CD14-positive monocyte (primary cell): ENCODE measurements around the gene PDZD7. TPM values are rescaled to one million over a fixed set of nuclear protein-coding genes. Genes with fewer than 3 reads are reported as not detected.

Source experiments
- DNase-seq, 3 donors: peaks; one replicate each; pipeline ENCODE4 v3.0.0-alpha.2; 2011 to 2022
- H2AFZ ChIP-seq: 2 replicates; pipeline ENCODE4 v1.6.0; 2012; ENCODE audit warnings: mild to moderate bottlenecking, low read depth, low read length, inconsistent platforms; ENCODE audit not compliant: insufficient read depth, poor library complexity, severe bottlenecking
- H3K27ac ChIP-seq, 2 donors: 1 replicate in 1 of 2; 2 replicates in 1 of 2; pipeline ENCODE4 v1.5.1; 2012 to 2013; ENCODE audit warnings: low read length in 2 of 2, control low read depth in 1 of 2, inconsistent platforms in 1 of 2, low read depth in 1 of 2, mild to moderate bottlenecking in 1 of 2
- H3K27me3 ChIP-seq, 2 donors: one replicate each; pipeline versions ENCODE4 v1.6.0 to v1.6.1; 2011 to 2013; ENCODE audit warnings: low read length in 2 of 2; ENCODE audit not compliant: control insufficient read depth in 2 of 2, insufficient read depth in 2 of 2
- H3K36me3 ChIP-seq, 2 donors: replicated peaks in 1 of 2; 1 replicate in 1 of 2; 2 replicates in 1 of 2; pipeline versions ENCODE4 v1.5.1 to v1.6.1; 2012 to 2013; ENCODE audit warnings: low read length in 2 of 2, control low read depth in 1 of 2, inconsistent platforms in 1 of 2, mild to moderate bottlenecking in 1 of 2; ENCODE audit not compliant: insufficient read depth in 2 of 2, control insufficient read depth in 1 of 2
- H3K4me1 ChIP-seq, 2 donors: 1 replicate in 1 of 2; 2 replicates in 1 of 2; pipeline versions ENCODE4 v1.5.1 to v1.6.1; 2012 to 2013; ENCODE audit warnings: low read length in 2 of 2, control low read depth in 1 of 2, inconsistent platforms in 1 of 2, mild to moderate bottlenecking in 1 of 2, moderate library complexity in 1 of 2; ENCODE audit not compliant: insufficient read depth in 2 of 2, control insufficient read depth in 1 of 2
- H3K4me2 ChIP-seq: replicated peaks from 2 replicates; pipeline ENCODE3; 2012; ENCODE audit warnings: low read length, moderate library complexity, mild to moderate bottlenecking; ENCODE audit not compliant: poor library complexity, severe bottlenecking; ENCODE audit errors: extremely low read depth
- H3K4me3 ChIP-seq, 3 experiments: fragments of 200-600 bp in 1 of 3; sonication (generic) in 1 of 3; replicated peaks in 1 of 3; 1 replicate in 2 of 3; 2 replicates in 1 of 3; pipeline ENCODE4 v1.5.1; 2011 to 2013; ENCODE audit warnings: low read length in 3 of 3, mild to moderate bottlenecking in 3 of 3, control low read depth in 2 of 3, low read depth in 2 of 3, inconsistent platforms in 1 of 3, moderate library complexity in 1 of 3
- H3K79me2 ChIP-seq: 2 replicates; pipeline ENCODE4 v1.6.0; 2012; ENCODE audit warnings: mild to moderate bottlenecking, control low read depth, inconsistent platforms, low read length, moderate library complexity; ENCODE audit not compliant: insufficient read depth
- H3K9ac ChIP-seq: 2 replicates; pipeline ENCODE4 v1.6.0; 2017; ENCODE audit warnings: low read length, mild to moderate bottlenecking; ENCODE audit not compliant: insufficient read depth, poor library complexity, severe bottlenecking
- H3K9me3 ChIP-seq, 2 donors: replicated peaks in 1 of 2; 1 replicate in 1 of 2; 2 replicates in 1 of 2; pipeline versions ENCODE4 v1.5.1 to v1.6.1; 2012 to 2013; ENCODE audit warnings: low read length in 2 of 2, control low read depth in 1 of 2; ENCODE audit not compliant: control insufficient read depth in 1 of 2, insufficient read depth in 1 of 2
- H4K20me1 ChIP-seq: 2 replicates; pipeline ENCODE4 v1.6.0; 2012; ENCODE audit warnings: mild to moderate bottlenecking, low read length, control low read depth, moderate library complexity; ENCODE audit not compliant: insufficient read depth
- H3K27ac Mint-ChIP-seq, 7 donors: one replicate each; pipeline ENCODE4 v1.8.0; 2020; ENCODE audit warnings: mild to moderate bottlenecking in 7 of 7, mixed read lengths in 7 of 7, moderate library complexity in 6 of 7, inconsistent platforms in 2 of 7
- H3K27me3 Mint-ChIP-seq, 3 donors: one replicate each; pipeline ENCODE4 v1.8.0; 2021 to 2022; ENCODE audit warnings: low read depth in 3 of 3, mild to moderate bottlenecking in 3 of 3, mixed read lengths in 3 of 3, moderate library complexity in 3 of 3, inconsistent platforms in 1 of 3
- H3K36me3 Mint-ChIP-seq, 2 donors: one replicate each; pipeline ENCODE4 v1.8.0; 2020; ENCODE audit warnings: mixed read lengths in 2 of 2, inconsistent platforms in 1 of 2, mild to moderate bottlenecking in 1 of 2
- H3K4me1 Mint-ChIP-seq: one replicate; pipeline ENCODE4 v1.8.0; 2020; ENCODE audit warnings: mild to moderate bottlenecking, mixed read lengths
- H3K4me3 Mint-ChIP-seq, 2 donors: one replicate each; pipeline ENCODE4 v1.8.0; 2020; ENCODE audit warnings: mild to moderate bottlenecking in 2 of 2, mixed read lengths in 2 of 2, moderate library complexity in 1 of 2
- H3K9me3 Mint-ChIP-seq, 7 donors: one replicate each; pipeline ENCODE4 v1.8.0; 2020 to 2022; ENCODE audit warnings: mixed read lengths in 7 of 7, mild to moderate bottlenecking in 6 of 7, moderate library complexity in 6 of 7, inconsistent platforms in 2 of 7
- WGBS: methylation state at CpG from one replicate; pipeline ENCODE4 v1.1.5; 2013; ENCODE audit warnings: missing lambda C conversion rate; ENCODE audit not compliant: insufficient coverage; 5-methylcytosine and 5-hydroxymethylcytosine counted together
- intact Hi-C, 2 donors: fragments of 100-400 bp; cut with micrococcal nuclease; formaldehyde crosslinking; loops; one replicate each; pipeline versions ENCODE4 v1.15.0 to v1.15.1; 2023
- polyA plus RNA-seq, 3 donors: library from polyadenylated mRNA; depleted of rRNA in 1 of 3; unstranded in 2 of 3; stranded (reverse) in 1 of 3; fragments of 300-500 nt in 2 of 3; fragments of >200 nt in 1 of 3; fragmentation: Illumina TruSeq in 2 of 3; gene quantifications; 1 replicate in 2 of 3; 2 replicates in 1 of 3; pipeline ENCODE4 v1.2.3, GENCODE V29; 2012 to 2021
- TF ChIP-seq, protein P1 (sequence below): fragments of 200-600 bp; IDR thresholded peaks from one replicate; pipeline ENCODE4 v1.8.0; 2022; ENCODE audit warnings: antibody characterized with exemption, mild to moderate bottlenecking

PDZD7 gene
- polyA plus RNA-seq, 3 donors, result 0.73 TPM; not detected in 2

DNA sequence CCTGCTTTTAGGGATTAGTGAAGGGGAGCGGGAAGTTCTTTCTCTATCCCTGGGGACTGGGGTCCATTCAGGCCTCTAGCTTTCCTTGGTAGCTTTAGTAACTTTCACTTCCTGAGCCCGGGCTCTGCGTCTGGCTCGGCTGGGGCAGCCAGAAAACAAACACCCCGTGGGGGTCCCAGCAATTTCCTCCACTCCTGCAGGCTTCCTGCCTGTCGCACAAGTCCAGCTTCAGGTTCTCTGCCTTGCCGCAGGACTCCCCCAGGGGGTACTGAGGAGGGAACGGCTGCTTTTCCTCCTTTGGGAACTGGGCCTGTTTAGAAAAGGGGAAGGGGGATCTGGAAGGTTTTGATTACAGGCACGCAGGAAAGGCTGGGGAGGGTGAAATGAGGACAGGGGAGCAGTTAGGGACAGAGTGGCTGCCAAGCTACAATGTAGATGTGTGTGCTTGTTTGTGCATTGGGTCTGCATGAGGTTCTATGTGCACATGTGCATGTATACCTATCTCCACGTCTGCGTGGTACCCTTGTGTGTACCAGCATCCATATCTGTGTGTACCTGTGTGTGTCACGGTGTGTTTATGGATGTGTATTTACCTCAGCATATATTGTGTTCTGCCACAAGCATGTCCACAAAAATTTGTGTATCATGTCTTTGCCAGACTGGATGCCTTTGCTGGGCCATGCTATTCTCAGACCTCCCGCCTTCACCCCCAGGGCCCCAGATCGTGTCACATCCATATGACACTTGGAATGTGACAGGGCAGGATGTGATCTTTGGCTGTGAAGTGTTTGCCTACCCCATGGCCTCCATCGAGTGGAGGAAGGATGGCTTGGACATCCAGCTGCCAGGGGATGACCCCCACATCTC, 32.9 kb upstream of the PDZD7 start:
- TF ChIP-seq, protein P1, sequence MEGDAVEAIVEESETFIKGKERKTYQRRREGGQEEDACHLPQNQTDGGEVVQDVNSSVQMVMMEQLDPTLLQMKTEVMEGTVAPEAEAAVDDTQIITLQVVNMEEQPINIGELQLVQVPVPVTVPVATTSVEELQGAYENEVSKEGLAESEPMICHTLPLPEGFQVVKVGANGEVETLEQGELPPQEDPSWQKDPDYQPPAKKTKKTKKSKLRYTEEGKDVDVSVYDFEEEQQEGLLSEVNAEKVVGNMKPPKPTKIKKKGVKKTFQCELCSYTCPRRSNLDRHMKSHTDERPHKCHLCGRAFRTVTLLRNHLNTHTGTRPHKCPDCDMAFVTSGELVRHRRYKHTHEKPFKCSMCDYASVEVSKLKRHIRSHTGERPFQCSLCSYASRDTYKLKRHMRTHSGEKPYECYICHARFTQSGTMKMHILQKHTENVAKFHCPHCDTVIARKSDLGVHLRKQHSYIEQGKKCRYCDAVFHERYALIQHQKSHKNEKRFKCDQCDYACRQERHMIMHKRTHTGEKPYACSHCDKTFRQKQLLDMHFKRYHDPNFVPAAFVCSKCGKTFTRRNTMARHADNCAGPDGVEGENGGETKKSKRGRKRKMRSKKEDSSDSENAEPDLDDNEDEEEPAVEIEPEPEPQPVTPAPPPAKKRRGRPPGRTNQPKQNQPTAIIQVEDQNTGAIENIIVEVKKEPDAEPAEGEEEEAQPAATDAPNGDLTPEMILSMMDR, result no peak
- Histone ChIP-seq H3K4me1 (peaks cover 66 to 80% of the 10 kb centered on the region in 2 donors), H3K4me3 (peak overlapping the region in 1 of 3 experiments; percentile 93), H3K36me3 (no peaks in the 10 kb centered on the region), H3K79me2 (peaks cover 10% of the 10 kb centered on the region), H3K27me3 (peaks cover 10 to 63% of the 10 kb centered on the region in 2 donors), H4K20me1 (no peaks in the 10 kb centered on the region), H3K9ac (peak overlapping the region; percentile 11), H3K9me3 (no peaks in the 10 kb centered on the region), H2AFZ (peak overlapping the region; percentile 47), H3K27ac (no peak overlapping the region), H3K4me2 (peak overlapping the region; percentile 95)
- peak in 1 of 3 donors; percentile 17 for DNase-seq
- H3K27me3 Mint-ChIP-seq, result peaks cover 58 to 67% (median 60%) of the 10 kb centered on the region in 3 donors
- H3K4me3 Mint-ChIP-seq, result peak overlapping the region; percentile 60 to 88
- peaks cover 0 to 12% (median 2%) of the 10 kb centered on the region in 7 donors for H3K9me3 Mint-ChIP-seq
- intact Hi-C loops, result no loop called here
- 0% methylated on average over 7 of the region's 15 CpGs for WGBS
- peaks cover 70% of the 10 kb centered on the region for H3K4me1 Mint-ChIP-seq
- peak overlapping the region in 3 of 7 donors; percentile 9 to 38 (median 15) for H3K27ac Mint-ChIP-seq
- H3K36me3 Mint-ChIP-seq, result peaks cover 5 to 31% of the 10 kb centered on the region in 2 donors

DNA sequence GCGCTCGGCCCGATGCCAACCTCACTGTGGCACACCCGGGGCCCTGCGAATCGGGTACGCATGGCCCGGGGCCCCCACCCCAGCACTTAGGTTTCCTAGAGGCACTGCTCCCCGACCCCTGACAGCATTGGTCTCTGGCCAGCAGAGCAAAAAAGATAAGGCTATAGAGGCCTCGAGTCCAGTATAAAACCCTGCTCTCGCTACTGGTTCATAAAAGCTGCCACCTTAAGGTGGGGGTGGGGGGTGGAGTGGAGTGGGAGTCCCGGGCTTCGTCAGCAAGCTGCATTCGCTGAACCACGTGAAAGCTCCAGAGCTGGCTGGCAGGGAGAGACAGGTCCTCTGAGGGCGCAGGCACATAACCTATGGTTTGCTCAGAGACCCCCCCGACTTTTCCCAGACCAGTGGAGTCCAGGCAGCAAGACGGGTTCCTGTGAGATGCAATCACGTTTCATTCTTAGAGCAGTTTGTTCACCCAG, 32.2 kb upstream of the PDZD7 start:
- WGBS, result under 1% methylated on average over 17 of the region's 19 CpGs
- Histone ChIP-seq H3K79me2 (peaks cover 17% of the 10 kb centered on the region), H3K36me3 (no peaks in the 10 kb centered on the region), H3K9ac (peak overlapping the region; percentile 11), H4K20me1 (no peaks in the 10 kb centered on the region), H3K4me3 (peak overlapping the region in 1 of 3 experiments; percentile 93), H3K4me2 (peak overlapping the region; percentile 95), H3K9me3 (no peaks in the 10 kb centered on the region), H2AFZ (peak overlapping the region; percentile 78), H3K27ac (no peak overlapping the region), H3K27me3 (peaks cover 10 to 63% of the 10 kb centered on the region in 2 donors), H3K4me1 (peaks cover 66 to 80% of the 10 kb centered on the region in 2 donors)
- TF ChIP-seq, protein P1, result no peak
- H3K4me1 Mint-ChIP-seq, result peaks cover 70% of the 10 kb centered on the region
- H3K4me3 Mint-ChIP-seq, result peak overlapping the region; percentile 24 to 88
- H3K27ac Mint-ChIP-seq, result no peak overlapping the region
- H3K27me3 Mint-ChIP-seq, result peaks cover 58 to 67% (median 60%) of the 10 kb centered on the region in 3 donors
- no peak for DNase-seq
- peaks cover 5 to 31% of the 10 kb centered on the region in 2 donors for H3K36me3 Mint-ChIP-seq
- peaks cover 0 to 12% (median 2%) of the 10 kb centered on the region in 7 donors for H3K9me3 Mint-ChIP-seq
- intact Hi-C loops, result no loop called here
